ENCODE measurements around the gene EPHX1. TPM values are rescaled to one million over a fixed set of nuclear protein-coding genes. Genes with fewer than 3 reads are reported as not detected.

The EPHX1 gene
- total and polyA plus RNA-seq, 2 of the 8 experiments (the other 6 are each of a cell fraction or from before 2014, with no cell fraction given): 45.3 to 79.1 TPM

- no peak for TF ChIP-seq CHD7 (IDR thresholded peaks at IDR 0.05; ENCODE audit: insufficient replicate concordance, low read length)
- TF ChIP-seq TAF7 (optimal IDR thresholded peaks at IDR 0.05; ENCODE audit: borderline replicate concordance, low read depth, low read length): peak; percentile 37
- peak; percentile 90 for TF ChIP-seq ASH2L (IDR thresholded peaks at IDR 0.05; ENCODE audit: low read length)
- TF ChIP-seq SP4 (IDR thresholded peaks at IDR 0.05; ENCODE audit: low read length): no peak; the same call in 1 of the 2 replicates
- TF ChIP-seq CREB1 (IDR thresholded peaks at IDR 0.05): peak; percentile 75
- TF ChIP-seq SIN3A (conservative IDR thresholded peaks at IDR 0.05 in 1 of 2, IDR thresholded peaks at IDR 0.05 in 1 of 2; ENCODE audit: low read depth in 1 of 2, low read length in 2 of 2): peak in 1 of 2 experiments; percentile 73; a peak in 3 of 4 replicates
- no peak for TF ChIP-seq RFX5 (IDR thresholded peaks at IDR 0.05; ENCODE audit: borderline replicate concordance, low read depth, low read length)
- TF ChIP-seq KDM4A (IDR thresholded peaks at IDR 0.05; ENCODE audit: low read depth, low read length, severe bottlenecking): no peak
- peak; percentile 10 for TF ChIP-seq SAP30 (IDR thresholded peaks at IDR 0.05; ENCODE audit: insufficient read depth, insufficient replicate concordance, low read length)
- TF ChIP-seq SIX5 (IDR thresholded peaks at IDR 0.05; ENCODE audit: low read depth, low read length): no peak
These were observed 32.2 kb upstream of the EPHX1 start, which contains the start of gene SRP9 (continued) for GRCh38 chr1:225777583-225778336.
